Mesodermal cell (in vitro differentiated cells): Measurements from ENCODE around the gene ATP1A2.
"Not testable (repeated sequence)": the region's sequence is repeated elsewhere in the genome, so short reads cannot be mapped to it uniquely, and the experiment has no call there.

Source experiments
- H3K27ac ChIP-seq: 2 replicates; pipeline ENCODE4 v1.7.0; 2013; ENCODE audit warnings: mild to moderate bottlenecking, low read depth, low read length, moderate library complexity; ENCODE audit not compliant: severe bottlenecking
- H3K36me3 ChIP-seq: 2 replicates; pipeline ENCODE4 v1.7.1; 2013; ENCODE audit warnings: mild to moderate bottlenecking, low read length, moderate library complexity; ENCODE audit not compliant: control insufficient read depth, insufficient read depth
- H3K4me1 ChIP-seq: one replicate; pipeline ENCODE4 v1.7.1; 2013; ENCODE audit warnings: mild to moderate bottlenecking, low read length; ENCODE audit not compliant: insufficient read depth, control insufficient read depth, poor library complexity, severe bottlenecking
- H3K4me3 ChIP-seq: 2 replicates; pipeline ENCODE4 v1.7.0; 2013; ENCODE audit warnings: low read length, control low read depth, mild to moderate bottlenecking; ENCODE audit not compliant: insufficient read depth, poor library complexity, severe bottlenecking; ENCODE audit errors: extremely low read depth
- H3K9me3 ChIP-seq: 2 replicates; pipeline ENCODE4 v1.7.1; 2013; ENCODE audit warnings: mild to moderate bottlenecking, low read length, moderate library complexity; ENCODE audit not compliant: control insufficient read depth
- WGBS, 2 experiments: methylation state at CpG; one replicate each; pipeline ENCODE4 v1.1.5; 2013; ENCODE audit warnings: missing lambda C conversion rate in 2 of 2; ENCODE audit not compliant: insufficient coverage in 2 of 2; 5-methylcytosine and 5-hydroxymethylcytosine counted together

ATP1A2 gene

GRCh38 chr1:160126342-160126741, 10.8 kb downstream of the ATP1A2 start:
- no CpG with 5 or more reads among the region's 4 CpGs for WGBS, 2 experiments
- not testable (repeated sequence) for H3K27ac ChIP-seq, H3K4me3 ChIP-seq, H3K36me3 ChIP-seq, H3K9me3 ChIP-seq
- peaks cover 30% of the 10 kb centered on the region for H3K4me1 ChIP-seq

- Histone ChIP-seq H3K9me3 (no peaks in the 10 kb centered on the region), H3K27ac (no peak overlapping the region), H3K4me1 (peaks cover 30% of the 10 kb centered on the region), H3K36me3 (no peaks in the 10 kb centered on the region), H3K4me3 (no peak overlapping the region)
- WGBS, 2 experiments, result 94 to 97% methylated on average over 6 to 9 of the region's 9 CpGs
These were observed 11.8 kb downstream of the ATP1A2 start for GRCh38 chr1:160127381-160127780.

GRCh38 chr1:160127865-160128523, 12.4 kb downstream of the ATP1A2 start:
- H3K4me1 ChIP-seq, result peaks cover 30% of the 10 kb centered on the region
- H3K9me3 ChIP-seq, result no peaks in the 10 kb centered on the region
- H3K27ac ChIP-seq, result peak overlapping the region; percentile 16
- WGBS, 2 experiments, result 87 to 97% methylated on average over 5 to 6 of the region's 7 CpGs
- no peak overlapping the region for H3K4me3 ChIP-seq
- H3K36me3 ChIP-seq, result no peaks in the 10 kb centered on the region

GRCh38 chr1:160128636-160129035, 13.1 kb downstream of the ATP1A2 start:
- Histone ChIP-seq H3K36me3 (no peaks in the 10 kb centered on the region), H3K27ac (no peak overlapping the region), H3K4me3 (no peak overlapping the region), H3K9me3 (no peaks in the 10 kb centered on the region), H3K4me1 (peaks cover 30% of the 10 kb centered on the region)
- 80 to 89% methylated on average over 10 to 11 of the region's 18 CpGs for WGBS, 2 experiments

GRCh38 chr1:160129046-160129445, 13.5 kb downstream of the ATP1A2 start:
- H3K27ac ChIP-seq, result no peak overlapping the region
- no peaks in the 10 kb centered on the region for H3K36me3 ChIP-seq
- WGBS, 2 experiments, result 94 to 100% methylated on average over 2 to 5 of the region's 5 CpGs
- H3K9me3 ChIP-seq, result no peaks in the 10 kb centered on the region
- peaks cover 30% of the 10 kb centered on the region for H3K4me1 ChIP-seq
- no peak overlapping the region for H3K4me3 ChIP-seq

- Histone ChIP-seq H3K9me3 (no peaks in the 10 kb centered on the region), H3K36me3 (no peaks in the 10 kb centered on the region), H3K4me3 (no peak overlapping the region), H3K4me1 (peaks cover 26% of the 10 kb centered on the region), H3K27ac (no peak overlapping the region)
- WGBS, 2 experiments, result 100% methylated on average over 1 of the region's 3 CpGs
These were observed 14.0 kb downstream of the ATP1A2 start for GRCh38 chr1:160129558-160129957.

GRCh38 chr1:160129966-160130365, 14.4 kb downstream of the ATP1A2 start:
- peaks cover 23% of the 10 kb centered on the region for H3K4me1 ChIP-seq
- 91 to 93% methylated on average over 7 to 11 of the region's 11 CpGs for WGBS, 2 experiments
- H3K27ac ChIP-seq, result no peak overlapping the region
- H3K4me3 ChIP-seq, result no peak overlapping the region
- no peaks in the 10 kb centered on the region for H3K36me3 ChIP-seq
- no peaks in the 10 kb centered on the region for H3K9me3 ChIP-seq

GRCh38 chr1:160130486-160130885, 14.9 kb downstream of the ATP1A2 start:
- Histone ChIP-seq H3K4me3 (no peak overlapping the region), H3K36me3 (no peaks in the 10 kb centered on the region), H3K27ac (no peak overlapping the region), H3K4me1 (peaks cover 17% of the 10 kb centered on the region), H3K9me3 (no peaks in the 10 kb centered on the region)
- WGBS, 2 experiments, result 93 to 95% methylated on average over 2 to 5 of the region's 5 CpGs

- no peaks in the 10 kb centered on the region for H3K9me3 ChIP-seq
- no peaks in the 10 kb centered on the region for H3K36me3 ChIP-seq
- WGBS, 2 experiments, result 100% methylated on average over 1 of the region's 1 CpG; no CpG with 5 or more reads in 1 of the 2 experiments
- peaks cover 17% of the 10 kb centered on the region for H3K4me1 ChIP-seq
- H3K4me3 ChIP-seq, result no peak overlapping the region
- no peak overlapping the region for H3K27ac ChIP-seq
These were observed 15.4 kb downstream of the ATP1A2 start for GRCh38 chr1:160130939-160131338.

- WGBS, 2 experiments, result 93 to 94% methylated on average over 6 to 7 of the region's 8 CpGs
- H3K27ac ChIP-seq, result no peak overlapping the region
- H3K9me3 ChIP-seq, result no peaks in the 10 kb centered on the region
- no peak overlapping the region for H3K4me3 ChIP-seq
- H3K36me3 ChIP-seq, result no peaks in the 10 kb centered on the region
- peaks cover 17% of the 10 kb centered on the region for H3K4me1 ChIP-seq
These were observed 16.4 kb downstream of the ATP1A2 start for GRCh38 chr1:160131803-160132565.
